B cell (primary cell): Measurements from ENCODE around the gene SOX6. TPM values are rescaled to one million over a fixed set of nuclear protein-coding genes. Genes with fewer than 3 reads are reported as not detected.

ENCODE experiments used
- ATAC-seq: fragments of 200-7000 bp; cut with Tn5 transposase; one replicate; pipeline ENCODE4 v1.10.0; 2021; ENCODE audit warnings: low read depth, mild to moderate bottlenecking, moderate number of reproducible peaks, moderate library complexity
- CTCF ChIA-PET: fragments of 350-600 bp; sonication (Branson Sonifier 250); formaldehyde crosslinking; loops from one replicate; lab custom pipeline; 2021; ENCODE audit warnings: antibody characterized with exemption, inconsistent platforms; lab: Charles Lee
- POLR2A ChIA-PET: fragments of 350-600 bp; sonication (Branson Sonifier 250); formaldehyde crosslinking; loops from one replicate; lab custom pipeline; 2021; ENCODE audit warnings: antibody characterized with exemption; lab: Charles Lee
- DNase-seq: peaks from one replicate; pipeline ENCODE4 v3.0.0; 2013
- H2AFZ ChIP-seq: 2 replicates; pipeline ENCODE4 v1.6.1; 2012; ENCODE audit warnings: mild to moderate bottlenecking, low read depth, low read length; ENCODE audit not compliant: insufficient read depth, poor library complexity, severe bottlenecking
- H3K27ac ChIP-seq, 2 donors: 1 replicate in 1 of 2; 2 replicates in 1 of 2; pipeline ENCODE4 v1.5.1; 2012 to 2013; ENCODE audit warnings: low read length in 2 of 2, mild to moderate bottlenecking in 2 of 2, moderate library complexity in 1 of 2
- H3K27me3 ChIP-seq, 4 experiments: fragments of 200-600 bp in 1 of 4; sonication (generic) in 1 of 4; replicated peaks in 1 of 4; 1 replicate in 2 of 4; 2 replicates in 2 of 4; pipeline versions ENCODE4 v1.6.1 to v1.7.0; 2013 to 2016; ENCODE audit warnings: low read length in 3 of 4, mild to moderate bottlenecking in 2 of 4, mixed read lengths in 1 of 4, moderate library complexity in 1 of 4; ENCODE audit not compliant: insufficient read depth in 4 of 4, control insufficient read depth in 3 of 4; ENCODE audit errors: control extremely low read depth in 1 of 4
- H3K36me3 ChIP-seq, 2 experiments: replicated peaks in 1 of 2; 1 replicate in 1 of 2; 2 replicates in 1 of 2; pipeline versions ENCODE4 v1.6.1 to v1.7.1; 2013; ENCODE audit warnings: low read length in 1 of 2; ENCODE audit not compliant: insufficient read depth in 2 of 2, control insufficient read depth in 1 of 2; ENCODE audit errors: control extremely low read depth in 1 of 2, extremely low read depth in 1 of 2
- H3K4me1 ChIP-seq, 2 donors: fragments of 200-600 bp in 1 of 2; sonication (generic) in 1 of 2; 1 replicate in 1 of 2; 2 replicates in 1 of 2; pipeline versions ENCODE4 v1.5.1 to v1.6.1; 2013 to 2017; ENCODE audit warnings: low read length in 2 of 2; ENCODE audit not compliant: control insufficient read depth in 2 of 2, insufficient read depth in 2 of 2
- H3K4me2 ChIP-seq: replicated peaks from 2 replicates; pipeline ENCODE3; 2012; ENCODE audit warnings: mild to moderate bottlenecking, low read depth, low read length; ENCODE audit not compliant: poor library complexity, severe bottlenecking
- H3K4me3 ChIP-seq, 5 experiments: fragments of 200-600 bp in 1 of 5; sonication (generic) in 1 of 5; 1 replicate in 3 of 5; 2 replicates in 2 of 5; pipeline versions ENCODE4 v1.5.1 to v1.7.0; 2011 to 2016; ENCODE audit warnings: low read length in 4 of 5, mild to moderate bottlenecking in 4 of 5, low read depth in 2 of 5, control low read depth in 1 of 5, moderate library complexity in 1 of 5; ENCODE audit not compliant: insufficient read depth in 1 of 5; ENCODE audit errors: control extremely low read depth in 1 of 5, extremely low read depth in 1 of 5
- H3K79me2 ChIP-seq: fragments of 200-600 bp; sonication (generic); one replicate; pipeline ENCODE4 v1.6.0; 2016; ENCODE audit warnings: low read length; ENCODE audit not compliant: control insufficient read depth, insufficient read depth
- H3K9ac ChIP-seq: fragments of 200-600 bp; sonication (generic); 2 replicates; pipeline ENCODE4 v1.6.1; 2017; ENCODE audit warnings: mild to moderate bottlenecking, low read length, moderate library complexity
- H3K9me3 ChIP-seq, 3 donors: one replicate each; pipeline versions ENCODE4 v1.6.1 to v1.7.1; 2013; ENCODE audit warnings: low read length in 2 of 3; ENCODE audit not compliant: control insufficient read depth in 2 of 3, insufficient read depth in 1 of 3; ENCODE audit errors: control extremely low read depth in 1 of 3
- H4K20me1 ChIP-seq: 2 replicates; pipeline ENCODE4 v1.6.0; 2012; ENCODE audit warnings: mild to moderate bottlenecking, low read length; ENCODE audit not compliant: insufficient read depth, control insufficient read depth, poor library complexity, severe bottlenecking
- H3K27ac Mint-ChIP-seq: one replicate; pipeline ENCODE4 v1.8.0; 2021; ENCODE audit warnings: mixed read lengths
- H3K27me3 Mint-ChIP-seq: one replicate; pipeline ENCODE4 v1.8.0; 2021; ENCODE audit warnings: mixed read lengths
- H3K4me1 Mint-ChIP-seq: one replicate; pipeline ENCODE4 v1.8.0; 2021; ENCODE audit warnings: mixed read lengths
- H3K4me3 Mint-ChIP-seq: one replicate; pipeline ENCODE4 v1.8.0; 2021; ENCODE audit warnings: mixed read lengths
- H3K9me3 Mint-ChIP-seq: one replicate; pipeline ENCODE4 v1.8.0; 2022; ENCODE audit warnings: mixed read lengths; ENCODE audit not compliant: insufficient read depth
- CTCF ChIP-seq: fragments of 200-600 bp; IDR thresholded peaks from one replicate; pipeline ENCODE4 v1.8.0; 2022; ENCODE audit warnings: antibody characterized with exemption, mild to moderate bottlenecking
- EZH2 ChIP-seq: IDR thresholded peaks from 2 replicates; pipeline ENCODE4 v1.6.1; 2012; ENCODE audit warnings: borderline replicate concordance, low read depth, mild to moderate bottlenecking, moderate library complexity, low read length; ENCODE audit not compliant: insufficient read depth, poor library complexity, severe bottlenecking
- intact Hi-C: fragments of 100-400 bp; cut with micrococcal nuclease; formaldehyde crosslinking; loops from one replicate; pipeline ENCODE4 v1.10.0; 2022
- polyA plus RNA-seq: library from polyadenylated mRNA; depleted of rRNA; stranded (reverse); fragments of >200 nt; gene quantifications from 2 replicates; pipeline ENCODE4 v1.2.3, GENCODE V29; 2012
- total RNA-seq, 2 donors: library from RNA; stranded (reverse); fragments of 120-200 nt in 1 of 2; gene quantifications; 1 replicate in 1 of 2; 2 replicates in 1 of 2; pipeline versions ENCODE4 v1.2.3 to v1.2.4, GENCODE V29; 2013 to 2022

Gene SOX6
- total and polyA plus RNA-seq, 2 donors (not counting 1 experiment from before 2014, with no cell fraction given), result not detected

GRCh38 chr11:16127732-16128131, 228.6 kb downstream of the SOX6 start:
- H3K27me3 ChIP-seq, result no peaks in the 10 kb centered on the region
- POLR2A ChIA-PET, result no interaction called here
- no peaks in the 10 kb centered on the region for H4K20me1 ChIP-seq
- H3K27ac ChIP-seq, result no peak overlapping the region
- H3K79me2 ChIP-seq, result no peaks in the 10 kb centered on the region
- H3K4me1 ChIP-seq, result no peaks in the 10 kb centered on the region
- Mint-ChIP-seq H3K9me3 (no peaks in the 10 kb centered on the region), H3K4me1 (no peaks in the 10 kb centered on the region), H3K4me3 (no peak overlapping the region), H3K27ac (no peak overlapping the region), H3K27me3 (no peaks in the 10 kb centered on the region)
- no peaks in the 10 kb centered on the region for H3K9me3 ChIP-seq
- TF ChIP-seq CTCF, result no peak
- no peak for TF ChIP-seq EZH2
- intact Hi-C loops, result no loop called here
- DNase-seq (no peak), ATAC-seq (no peak)
- H2AFZ ChIP-seq, result no peak overlapping the region
- no peaks in the 10 kb centered on the region for H3K36me3 ChIP-seq
- H3K9ac ChIP-seq, result no peak overlapping the region
- H3K4me2 ChIP-seq, result no peak overlapping the region
- CTCF ChIA-PET, result no interaction called here
- H3K4me3 ChIP-seq, result no peak overlapping the region

GRCh38 chr11:16126362-16126761, 230.0 kb downstream of the SOX6 start:
- no peaks in the 10 kb centered on the region for H3K9me3 Mint-ChIP-seq
- POLR2A ChIA-PET, result no interaction called here
- intact Hi-C loops, result no loop called here

More at GRCh38 chr11:16126362-16126761, 230.0 kb downstream of the SOX6 start:
- no peak for TF ChIP-seq CTCF
- TF ChIP-seq EZH2, result no peak
- H3K27me3 ChIP-seq, result no peaks in the 10 kb centered on the region
- Mint-ChIP-seq H3K4me1 (no peaks in the 10 kb centered on the region), H3K27ac (no peak overlapping the region), H3K27me3 (no peaks in the 10 kb centered on the region), H3K4me3 (no peak overlapping the region)
- H3K9me3 ChIP-seq, result no peaks in the 10 kb centered on the region
- H3K4me3 ChIP-seq, result no peak overlapping the region
- no peaks in the 10 kb centered on the region for H3K4me1 ChIP-seq
- DNase-seq (no peak), ATAC-seq (no peak)
- CTCF ChIA-PET, result no interaction called here
- H3K4me2 ChIP-seq, result no peak overlapping the region
- no peak overlapping the region for H3K27ac ChIP-seq
- H2AFZ ChIP-seq, result no peak overlapping the region
- no peaks in the 10 kb centered on the region for H3K79me2 ChIP-seq
- no peak overlapping the region for H3K9ac ChIP-seq
- H4K20me1 ChIP-seq, result no peaks in the 10 kb centered on the region
- no peaks in the 10 kb centered on the region for H3K36me3 ChIP-seq
